ENCODE data around the gene PTEN. TPM values are rescaled to one million over a fixed set of nuclear protein-coding genes. Genes with fewer than 3 reads are reported as not detected.
"Not testable (repeated sequence)": the region's sequence is repeated elsewhere in the genome, so short reads cannot be mapped to it uniquely, and the experiment has no call there.

The PTEN gene
- total RNA-seq, 1 donor from 2014 or later, result 48.5 TPM

- Mint-ChIP-seq H3K27ac (no peak overlapping the region), H3K36me3 (ENCODE audit: low read depth) (no peaks in the 10 kb centered on the region), H3K27me3 (ENCODE audit: low read depth) (peaks cover 2% of the 10 kb centered on the region), H3K9me3 (no peaks in the 10 kb centered on the region), H3K4me1 (ENCODE audit: low read depth) (peaks cover 4% of the 10 kb centered on the region), H3K4me3 (ENCODE audit: low read depth) (no peak overlapping the region)
- DNase-seq (ENCODE audit: low spot score), result no peak
- intact Hi-C loops (cut with micrococcal nuclease), result no loop called here
Measured at GRCh38 chr10:87836098-87836497, 27.3 kb upstream of the PTEN start.

GRCh38 chr10:87837445-87837844, 26.0 kb upstream of the PTEN start:
- Mint-ChIP-seq H3K9me3 (no peaks in the 10 kb centered on the region), H3K4me1 (ENCODE audit: low read depth) (peaks cover 4% of the 10 kb centered on the region), H3K27ac (no peak overlapping the region), H3K27me3 (ENCODE audit: low read depth) (peaks cover 2% of the 10 kb centered on the region), H3K4me3 (ENCODE audit: low read depth) (no peak overlapping the region), H3K36me3 (ENCODE audit: low read depth) (no peaks in the 10 kb centered on the region)
- no peak for DNase-seq (ENCODE audit: low spot score)
- intact Hi-C loops (cut with micrococcal nuclease), result no loop called here

- peaks cover 2% of the 10 kb centered on the region for H3K27me3 Mint-ChIP-seq (ENCODE audit: low read depth)
- intact Hi-C loops (cut with micrococcal nuclease), result no loop called here
- no peaks in the 10 kb centered on the region for H3K9me3 Mint-ChIP-seq
- H3K36me3 Mint-ChIP-seq (ENCODE audit: low read depth), result no peaks in the 10 kb centered on the region
- H3K27ac Mint-ChIP-seq, result no peak overlapping the region
- peaks cover 7% of the 10 kb centered on the region for H3K4me1 Mint-ChIP-seq (ENCODE audit: low read depth)
- DNase-seq (ENCODE audit: low spot score), result no peak
- H3K4me3 Mint-ChIP-seq (ENCODE audit: low read depth), result no peak overlapping the region
Measured at GRCh38 chr10:87838650-87839049, 24.8 kb upstream of the PTEN start.

GRCh38 chr10:87841186-87841585, 22.2 kb upstream of the PTEN start:
- peaks cover 2% of the 10 kb centered on the region for H3K27me3 Mint-ChIP-seq (ENCODE audit: low read depth)
- no peak for DNase-seq (ENCODE audit: low spot score)
- H3K4me1 Mint-ChIP-seq (ENCODE audit: low read depth), result peaks cover 7% of the 10 kb centered on the region
- no peak overlapping the region for H3K27ac Mint-ChIP-seq
- no peaks in the 10 kb centered on the region for H3K9me3 Mint-ChIP-seq
- no peak overlapping the region for H3K4me3 Mint-ChIP-seq (ENCODE audit: low read depth)
- intact Hi-C loops (cut with micrococcal nuclease), result no loop called here
- no peaks in the 10 kb centered on the region for H3K36me3 Mint-ChIP-seq (ENCODE audit: low read depth)

GRCh38 chr10:87842220-87842641, 21.2 kb upstream of the PTEN start:
- intact Hi-C loops (cut with micrococcal nuclease), result no loop called here
- Mint-ChIP-seq H3K4me3 (ENCODE audit: low read depth) (no peak overlapping the region), H3K27ac (no peak overlapping the region), H3K27me3 (ENCODE audit: low read depth) (no peaks in the 10 kb centered on the region), H3K9me3 (no peaks in the 10 kb centered on the region), H3K36me3 (ENCODE audit: low read depth) (no peaks in the 10 kb centered on the region), H3K4me1 (ENCODE audit: low read depth) (peaks cover 7% of the 10 kb centered on the region)
- no peak for DNase-seq (ENCODE audit: low spot score)

GRCh38 chr10:87842776-87843497, 20.5 kb upstream of the PTEN start:
- Mint-ChIP-seq H3K4me1 (ENCODE audit: low read depth) (peaks cover 7% of the 10 kb centered on the region), H3K27me3 (ENCODE audit: low read depth) (no peaks in the 10 kb centered on the region), H3K9me3 (no peaks in the 10 kb centered on the region), H3K27ac (no peak overlapping the region), H3K4me3 (ENCODE audit: low read depth) (no peak overlapping the region), H3K36me3 (ENCODE audit: low read depth) (no peaks in the 10 kb centered on the region)
- intact Hi-C loops (cut with micrococcal nuclease), result no loop called here
- DNase-seq (ENCODE audit: low spot score), result no peak

GRCh38 chr10:87843714-87844113, 19.7 kb upstream of the PTEN start:
- Mint-ChIP-seq H3K27ac (no peak overlapping the region), H3K4me1 (ENCODE audit: low read depth) (peaks cover 7% of the 10 kb centered on the region), H3K27me3 (ENCODE audit: low read depth) (no peaks in the 10 kb centered on the region), H3K36me3 (ENCODE audit: low read depth) (no peaks in the 10 kb centered on the region), H3K4me3 (ENCODE audit: low read depth) (no peak overlapping the region), H3K9me3 (no peaks in the 10 kb centered on the region)
- intact Hi-C loops (cut with micrococcal nuclease), result no loop called here
- DNase-seq (ENCODE audit: low spot score), result no peak

- intact Hi-C loops (cut with micrococcal nuclease), result no loop called here
- no peak for DNase-seq (ENCODE audit: low spot score)
- H3K4me1 Mint-ChIP-seq (ENCODE audit: low read depth), result peaks cover 7% of the 10 kb centered on the region
- H3K36me3 Mint-ChIP-seq (ENCODE audit: low read depth), result no peaks in the 10 kb centered on the region
- no peak overlapping the region for H3K27ac Mint-ChIP-seq
- H3K27me3 Mint-ChIP-seq (ENCODE audit: low read depth), result no peaks in the 10 kb centered on the region
- H3K4me3 Mint-ChIP-seq (ENCODE audit: low read depth), result no peak overlapping the region
- H3K9me3 Mint-ChIP-seq, result no peaks in the 10 kb centered on the region
Measured at GRCh38 chr10:87844837-87845623, 18.4 kb upstream of the PTEN start.

- intact Hi-C loops (cut with micrococcal nuclease), result no loop called here
- Mint-ChIP-seq H3K27me3 (ENCODE audit: low read depth) (no peaks in the 10 kb centered on the region), H3K36me3 (ENCODE audit: low read depth) (no peaks in the 10 kb centered on the region), H3K4me3 (ENCODE audit: low read depth) (no peak overlapping the region), H3K9me3 (no peaks in the 10 kb centered on the region), H3K4me1 (ENCODE audit: low read depth) (peaks cover 7% of the 10 kb centered on the region), H3K27ac (no peak overlapping the region)
- DNase-seq (ENCODE audit: low spot score), result no peak
Measured at GRCh38 chr10:87845624-87845998, 17.8 kb upstream of the PTEN start.

GRCh38 chr10:87846023-87846422, 17.4 kb upstream of the PTEN start:
- no peaks in the 10 kb centered on the region for H3K9me3 Mint-ChIP-seq
- intact Hi-C loops (cut with micrococcal nuclease), result no loop called here
- H3K4me1 Mint-ChIP-seq (ENCODE audit: low read depth), result peaks cover 10% of the 10 kb centered on the region
- no peak overlapping the region for H3K4me3 Mint-ChIP-seq (ENCODE audit: low read depth)
- no peaks in the 10 kb centered on the region for H3K27me3 Mint-ChIP-seq (ENCODE audit: low read depth)
- no peaks in the 10 kb centered on the region for H3K36me3 Mint-ChIP-seq (ENCODE audit: low read depth)
- H3K27ac Mint-ChIP-seq, result no peak overlapping the region
- DNase-seq (ENCODE audit: low spot score), result no peak

- intact Hi-C loops (cut with micrococcal nuclease), result not testable (repeated sequence)
- peaks cover 11% of the 10 kb centered on the region for H3K4me1 Mint-ChIP-seq (ENCODE audit: low read depth)
Measured at GRCh38 chr10:87846711-87847110, 16.7 kb upstream of the PTEN start.

GRCh38 chr10:87847550-87847949, 15.9 kb upstream of the PTEN start:
- Mint-ChIP-seq H3K27me3 (ENCODE audit: low read depth) (no peaks in the 10 kb centered on the region), H3K4me3 (ENCODE audit: low read depth) (no peak overlapping the region), H3K4me1 (ENCODE audit: low read depth) (peaks cover 9% of the 10 kb centered on the region), H3K27ac (no peak overlapping the region), H3K9me3 (no peaks in the 10 kb centered on the region), H3K36me3 (ENCODE audit: low read depth) (no peaks in the 10 kb centered on the region)
- intact Hi-C loops (cut with micrococcal nuclease), result no loop called here
- DNase-seq (ENCODE audit: low spot score), result no peak

More at GRCh38 chr10:87846711-87847110, 16.7 kb upstream of the PTEN start:
- DNase-seq (ENCODE audit: low spot score); H3K9me3 Mint-ChIP-seq; H3K27ac Mint-ChIP-seq; H3K4me3 Mint-ChIP-seq (ENCODE audit: low read depth); H3K27me3 Mint-ChIP-seq (ENCODE audit: low read depth); H3K36me3 Mint-ChIP-seq (ENCODE audit: low read depth): not testable (repeated sequence)

GRCh38 chr10:87849001-87849400, 14.4 kb upstream of the PTEN start:
- no peak for DNase-seq (ENCODE audit: low spot score)
- no peak overlapping the region for H3K4me3 Mint-ChIP-seq (ENCODE audit: low read depth)
- H3K4me1 Mint-ChIP-seq (ENCODE audit: low read depth), result peaks cover 7% of the 10 kb centered on the region
- intact Hi-C loops (cut with micrococcal nuclease), result no loop called here
- H3K9me3 Mint-ChIP-seq, result no peaks in the 10 kb centered on the region
- no peak overlapping the region for H3K27ac Mint-ChIP-seq
- H3K27me3 Mint-ChIP-seq (ENCODE audit: low read depth), result no peaks in the 10 kb centered on the region
- no peaks in the 10 kb centered on the region for H3K36me3 Mint-ChIP-seq (ENCODE audit: low read depth)

Data from activated T-helper 2 cell treated with anti-CD3 and anti-CD28 coated beads, Interferon-gamma antibody, Interleukin-2, Interleukin-4, amounts not matched to agents 10 μg/mL and 5 μg/mL and 100 μg/mL, durations not matched to agents 14 hours and 24 hours and 36 hours (primary cell).